ENCODE measurements around the gene GATA3. TPM values are rescaled to one million over a fixed set of nuclear protein-coding genes. Genes with fewer than 3 reads are reported as not detected.

The GATA3 gene
- total and polyA plus RNA-seq, 2 of the 8 experiments (the other 6 are each of a cell fraction or from before 2014, with no cell fraction given), result 0.02 to 0.43 TPM

DNA sequence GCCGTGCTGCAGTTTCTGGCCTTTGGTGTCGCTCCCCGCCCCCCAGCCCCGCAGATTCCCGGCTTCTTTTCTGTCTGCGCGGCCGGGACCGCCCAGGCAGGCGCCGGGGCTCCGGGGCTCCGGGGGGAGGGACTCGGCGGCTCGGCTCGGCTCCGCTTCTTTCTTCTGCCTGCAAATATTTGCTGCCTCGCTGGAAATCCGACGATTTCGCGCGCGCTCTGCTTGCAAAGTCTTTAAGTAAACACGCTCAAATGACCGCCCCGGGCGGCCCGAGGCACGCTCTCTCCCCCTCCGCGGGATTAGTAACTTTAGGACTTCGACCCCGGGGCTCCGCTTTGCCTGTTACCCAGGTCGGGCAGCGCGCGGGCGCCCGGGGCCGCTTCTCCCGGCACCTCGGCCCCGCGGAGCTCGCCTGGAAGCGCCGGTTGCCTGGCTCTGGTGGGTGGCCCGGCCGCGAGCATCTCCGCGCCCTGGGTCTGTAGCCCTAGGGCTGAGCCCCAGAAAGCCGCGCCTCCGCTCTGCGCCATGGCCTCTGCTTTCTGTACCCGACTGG is 3.9 kb upstream of the GATA3 start (continued):
- TF ChIP-seq BACH1 (IDR thresholded peaks at IDR 0.05; ENCODE audit: low read length), result no peak
- no peak for TF ChIP-seq SIRT6 (IDR thresholded peaks at IDR 0.05; ENCODE audit: low read length)
- peak; percentile 1 for TF ChIP-seq RNF2 (IDR thresholded peaks at IDR 0.05; ENCODE audit: borderline replicate concordance, low read depth, low read length, missing control alignments, poor library complexity, severe bottlenecking)
- no peak for TF ChIP-seq PHF8 (conservative IDR thresholded peaks at IDR 0.05; ENCODE audit: low read depth, low read length)
- peak; percentile 55 for TF ChIP-seq EZH2 (IDR thresholded peaks at IDR 0.05; ENCODE audit: low read depth, low read length, severe bottlenecking)
- TF ChIP-seq ASH2L (IDR thresholded peaks at IDR 0.05; ENCODE audit: low read length), result no peak
- no peak for TF ChIP-seq CEBPB (IDR thresholded peaks at IDR 0.05; ENCODE audit: low read depth, low read length)

Measured in H1 (cell line).